ENCODE results near the gene PRAMEF6.
"Not testable (repeated sequence)": the region's sequence is repeated elsewhere in the genome, so short reads cannot be mapped to it uniquely, and the experiment has no call there.

GRCh38 chr1:12916310-12916709 is 31.1 kb downstream of the PRAMEF6 start, which contains the start of gene PRAMEF7:
- not testable (repeated sequence) for TF ChIP-seq CTCF, POLR2A (IDR thresholded peaks at IDR 0.05)
